ENCODE data around the gene IPCEF1.

DNA sequence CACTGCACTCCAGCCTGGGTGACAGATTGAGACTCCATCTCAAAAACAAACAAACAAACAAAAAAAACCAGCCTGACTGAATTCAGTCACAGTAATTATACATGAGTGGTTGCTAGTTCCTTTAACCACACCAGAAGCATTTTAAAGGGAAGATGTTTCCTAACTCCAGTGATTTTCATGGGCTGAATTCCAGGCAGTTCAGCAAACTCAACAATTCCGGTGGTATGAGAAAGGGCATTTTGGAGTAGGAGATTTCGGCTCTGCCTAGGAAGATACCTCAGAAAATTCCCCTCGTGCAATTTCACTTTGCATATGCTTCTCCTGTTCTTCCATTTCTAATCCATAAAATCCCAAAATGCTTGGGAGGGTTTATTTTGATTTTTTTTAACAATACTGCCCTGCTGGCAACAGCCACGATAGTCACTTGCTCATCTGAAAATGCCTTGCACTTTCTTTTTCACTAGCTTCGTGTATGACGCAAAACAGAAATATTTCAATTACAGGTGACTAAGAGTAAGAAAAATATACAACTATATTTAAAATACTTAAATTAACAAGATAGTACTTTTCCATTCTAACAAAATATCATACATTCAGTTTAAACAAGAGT lies 48.3 kb upstream of the IPCEF1 start:
- TF ChIP-seq MAFK (IDR thresholded peaks at IDR 0.05; ENCODE audit: partially characterized antibody) (no peak), SMC3 (IDR thresholded peaks at IDR 0.05) (no peak)
